Stimulated activated CD8-positive, alpha-beta memory T cell treated with anti-CD3 and anti-CD28 coated beads, Interleukin-15, amount 100 ng/mL, for 4 hours (primary cell): Measurements from ENCODE around the gene TDRKH.
"Not testable (repeated sequence)": the region's sequence is repeated elsewhere in the genome, so short reads cannot be mapped to it uniquely, and the experiment has no call there.

Experiments used
- DNase-seq, 2 donors: peaks; one replicate each; pipeline ENCODE4 v3.0.0-alpha.2; 2020; ENCODE audit warnings: low read depth in 2 of 2

TDRKH gene

GRCh38 chr1:151801846-151802245, 11.5 kb upstream of the TDRKH start:
- DNase-seq = no peak

- no peak for DNase-seq
Measured at GRCh38 chr1:151801310-151801820, 11.1 kb upstream of the TDRKH start.

- no peak for DNase-seq
Measured at GRCh38 chr1:151800830-151801229, 10.5 kb upstream of the TDRKH start.

DNA sequence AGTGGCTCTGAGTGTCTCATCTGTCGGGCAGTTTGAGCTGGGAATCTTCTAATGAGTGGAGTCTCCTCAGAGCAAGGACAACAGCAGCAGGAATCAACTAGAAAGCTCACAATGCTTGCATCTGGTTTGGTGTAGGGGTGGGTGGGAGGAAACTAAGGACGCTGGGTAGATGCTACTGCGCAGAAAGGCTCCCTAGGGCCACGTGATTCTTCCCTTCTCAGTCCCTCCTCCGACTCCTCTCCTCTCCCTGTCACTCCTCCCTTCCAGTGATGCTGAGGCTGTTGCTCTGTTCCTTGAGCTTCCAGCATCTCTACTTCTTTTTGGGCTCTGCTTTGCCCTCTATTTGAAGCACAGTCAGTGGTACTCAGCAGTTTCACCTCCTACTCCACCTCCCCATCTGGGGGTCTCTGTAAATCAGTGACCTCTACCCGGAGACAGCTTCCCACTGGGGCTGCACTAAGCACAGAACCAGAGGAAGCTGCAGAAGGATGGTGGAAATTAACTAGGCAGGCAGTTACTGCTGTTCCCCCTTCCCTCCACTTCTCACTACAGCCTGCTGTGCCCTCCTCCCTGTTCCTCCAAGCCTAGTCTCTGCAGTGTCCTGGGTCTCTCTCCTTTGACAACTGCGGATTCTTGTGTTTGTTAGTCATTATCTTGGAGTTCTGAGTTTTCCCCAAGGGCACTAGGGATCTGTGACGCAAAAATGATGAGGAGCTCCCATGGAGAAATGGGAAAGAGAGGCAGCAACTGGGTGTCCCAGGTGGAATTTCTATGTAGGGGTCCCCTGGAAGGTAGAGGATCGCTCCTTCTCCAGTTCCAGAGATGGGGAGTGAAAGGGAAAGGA, 9.1 kb upstream of the TDRKH start:
- DNase-seq = no peak

DNA sequence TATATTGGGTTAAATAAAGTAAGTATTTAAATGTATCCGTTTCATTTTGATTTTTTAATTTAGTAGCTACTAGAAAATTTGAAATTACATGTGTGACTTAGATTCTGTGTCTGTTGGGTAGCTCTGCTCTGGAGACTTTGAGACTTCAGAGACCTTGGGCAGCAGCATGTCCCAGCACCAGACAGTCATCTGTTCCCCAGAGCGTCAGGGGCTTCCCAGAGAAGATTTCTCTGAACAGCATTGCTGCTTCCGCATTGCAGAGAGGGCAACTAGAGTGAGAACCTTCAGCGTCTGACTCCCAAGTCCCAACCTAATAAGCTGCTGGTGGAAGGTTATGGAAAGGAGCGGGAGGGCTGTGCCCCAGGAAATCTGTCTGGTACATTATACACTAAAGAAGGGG, 8.3 kb upstream of the TDRKH start:
- no peak for DNase-seq

GRCh38 chr1:151790940-151791651, 796 bp upstream of the TDRKH start:
- DNase-seq = no peak

DNA sequence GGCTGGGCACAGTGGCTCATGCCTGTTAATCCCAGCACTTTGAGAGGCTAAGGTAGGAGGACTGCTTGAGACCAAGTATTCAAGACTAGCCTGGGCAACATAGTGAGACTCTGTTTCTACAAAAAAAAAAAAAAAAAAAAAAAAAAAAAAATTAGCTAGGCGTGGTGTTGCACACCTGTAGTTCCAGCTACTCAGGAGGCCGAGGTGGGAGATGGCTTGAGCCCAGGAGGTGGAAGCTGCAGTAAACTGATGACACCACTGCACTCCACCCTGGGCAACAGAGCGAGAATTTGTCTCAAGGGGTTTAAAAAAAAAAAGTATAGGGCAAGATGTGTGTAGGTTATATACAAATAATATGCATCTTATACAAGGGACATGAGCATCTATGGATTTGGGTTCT, 2.6 kb downstream of the TDRKH start:
- no peak for DNase-seq

DNA sequence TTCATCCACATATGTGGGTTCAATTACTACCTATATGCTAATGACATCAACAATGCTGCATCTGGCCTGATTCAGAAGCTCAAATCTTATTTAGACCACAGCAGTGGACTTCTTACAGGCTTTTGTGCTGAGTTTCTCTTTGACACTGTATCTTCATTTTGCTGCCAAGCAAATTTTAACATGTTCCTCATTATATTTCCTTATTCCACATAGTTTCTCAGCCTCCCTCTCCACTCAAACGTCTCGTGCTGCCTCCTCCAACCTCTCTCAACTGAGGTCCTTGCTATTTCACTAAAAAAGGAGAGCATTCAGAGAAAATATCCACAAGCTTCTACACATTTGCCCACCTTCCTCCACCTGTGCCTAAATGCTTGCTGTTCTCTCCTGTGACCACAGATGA, 6.5 kb downstream of the TDRKH start:
- DNase-seq = no peak

DNA sequence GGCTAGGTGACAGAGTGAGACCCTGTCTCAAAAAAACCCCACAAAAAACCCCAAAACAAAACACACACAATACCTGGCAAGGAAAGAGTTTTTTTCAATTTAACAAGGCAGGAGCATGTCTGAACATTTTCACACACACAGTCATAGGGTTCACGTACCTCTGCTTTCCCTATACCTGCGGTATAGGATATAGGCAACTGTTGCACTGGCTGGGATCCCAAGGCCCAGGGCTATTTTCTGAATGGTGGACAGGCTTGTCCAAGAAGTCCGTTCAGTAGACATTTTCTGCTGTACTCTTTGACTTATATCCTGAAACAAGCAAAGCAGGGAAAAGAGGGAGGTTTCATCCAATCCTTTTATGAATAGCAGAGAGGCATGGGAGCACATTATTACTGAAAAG, 7.6 kb downstream of the TDRKH start:
- DNase-seq = no peak

- DNase-seq = not testable (repeated sequence)
Measured at GRCh38 chr1:151782026-151782425, 8.3 kb downstream of the TDRKH start.

GRCh38 chr1:151780736-151781135, 9.6 kb downstream of the TDRKH start:
- DNase-seq = not testable (repeated sequence)

DNA sequence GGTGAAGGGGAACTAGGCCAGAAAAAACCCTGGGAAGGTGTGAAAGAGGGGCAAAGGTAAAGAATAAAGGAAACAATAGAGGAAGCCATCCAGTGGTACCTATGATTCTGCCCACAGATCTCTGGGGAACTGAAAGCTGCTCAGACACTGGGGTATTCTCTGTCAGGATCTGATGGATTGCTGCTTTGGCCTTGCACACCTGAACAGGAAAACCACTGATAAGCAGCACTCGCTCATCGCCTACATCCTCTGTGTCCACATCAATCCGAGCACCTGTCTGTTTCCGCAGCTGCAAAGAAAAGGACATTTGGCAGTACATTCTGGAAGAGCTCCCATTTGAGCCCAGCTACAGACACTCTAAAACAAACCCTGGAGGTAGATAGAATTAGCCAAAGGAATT, 10.4 kb downstream of the TDRKH start:
- DNase-seq = no peak

GRCh38 chr1:151777317-151777716, 13.0 kb downstream of the TDRKH start:
- no peak for DNase-seq

GRCh38 chr1:151776665-151777062, 13.6 kb downstream of the TDRKH start:
- DNase-seq = no peak

DNA sequence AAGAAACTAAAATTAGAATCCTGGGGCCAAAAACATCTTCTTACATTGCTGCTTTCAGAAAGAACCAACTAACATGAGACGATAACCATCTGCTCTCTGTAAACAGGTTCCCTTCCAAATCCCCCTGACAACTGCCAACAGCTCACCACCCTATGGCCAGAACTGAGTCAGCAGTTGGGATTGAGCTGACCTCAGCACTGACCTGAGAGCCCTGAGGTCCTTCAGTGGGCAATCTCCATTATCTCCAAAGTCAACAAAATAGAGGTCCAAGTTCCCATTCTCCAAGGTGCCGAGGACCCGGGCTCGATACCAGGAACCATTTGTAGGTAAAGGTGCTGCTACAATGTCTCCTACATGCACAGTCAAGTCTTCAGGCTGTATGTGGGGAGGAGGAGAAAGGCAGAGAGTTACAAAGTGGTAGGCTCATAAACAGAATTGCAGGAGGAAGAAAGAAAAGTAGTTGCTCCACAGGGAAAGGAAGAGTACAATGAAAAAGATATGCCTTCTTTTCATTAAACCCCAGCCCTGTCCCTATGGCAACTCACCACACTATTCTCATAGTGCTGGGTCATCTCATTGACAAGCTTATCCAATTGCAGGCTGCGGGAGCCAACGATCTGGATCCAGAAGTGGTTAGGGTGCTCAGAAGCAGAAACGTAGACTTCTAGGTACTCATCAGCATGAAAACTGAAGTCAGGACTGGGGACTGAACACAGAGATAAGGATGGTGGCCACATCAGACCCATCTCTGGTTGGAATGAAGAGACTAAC, 14.2 kb downstream of the TDRKH start:
- no peak for DNase-seq

GRCh38 chr1:151774256-151774922, 15.9 kb downstream of the TDRKH start:
- DNase-seq = no peak

GRCh38 chr1:151773702-151774101, 16.6 kb downstream of the TDRKH start:
- no peak for DNase-seq

GRCh38 chr1:151769270-151769669, 21.0 kb downstream of the TDRKH start:
- DNase-seq = not testable (repeated sequence)

GRCh38 chr1:151768351-151769066, 21.8 kb downstream of the TDRKH start:
- not testable (repeated sequence) for DNase-seq

- no peak for DNase-seq
Measured at GRCh38 chr1:151763990-151764389, 26.3 kb downstream of the TDRKH start.
